ENCODE results near the gene ALPL.

DNA sequence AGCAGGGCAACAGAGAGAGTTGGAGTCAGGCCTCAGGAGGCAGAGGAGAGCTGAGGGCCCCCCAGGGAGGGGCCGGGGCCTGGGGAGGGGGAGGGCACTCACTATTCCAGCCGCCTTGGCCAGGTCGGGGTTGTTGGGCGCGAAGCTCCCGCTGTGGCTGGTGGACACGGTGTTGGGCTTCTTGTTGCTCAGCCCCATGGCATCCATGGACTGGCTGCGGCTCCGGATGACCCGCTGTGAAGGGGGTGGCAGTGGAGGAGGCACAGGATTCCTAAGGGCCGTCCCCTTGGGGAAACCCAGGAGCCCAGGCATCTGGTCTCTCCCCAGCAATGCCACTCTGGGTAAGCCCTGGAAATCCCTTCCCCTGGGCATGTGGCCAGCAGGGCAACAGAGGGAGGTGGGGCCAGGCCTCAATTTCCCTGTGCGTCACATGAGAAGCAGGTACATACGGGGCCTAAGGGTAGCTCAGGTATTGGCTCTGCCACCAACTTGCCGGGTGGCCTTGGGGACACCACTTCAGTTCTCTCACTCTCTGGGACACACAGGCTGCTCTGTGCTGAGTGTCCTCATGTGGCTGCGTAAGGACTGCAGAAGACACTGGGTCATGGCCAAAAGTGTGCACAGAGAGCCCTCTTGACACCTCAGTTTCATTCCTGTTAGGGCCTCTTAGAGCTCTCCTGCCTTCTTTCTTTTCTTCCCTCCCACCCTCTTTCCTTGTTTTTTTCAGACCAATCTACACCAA, 96.9 kb downstream of the ALPL start:
- TF ChIP-seq CTCF (IDR thresholded peaks at IDR 0.05; ENCODE audit: insufficient read depth, low read length, poor library complexity, severe bottlenecking) (no peak), EZH2phosphoT487 (conservative IDR thresholded peaks at IDR 0.05; ENCODE audit: low read length) (no peak)
